ENCODE measurements around the gene COL1A1.

COL1A1 gene

DNA sequence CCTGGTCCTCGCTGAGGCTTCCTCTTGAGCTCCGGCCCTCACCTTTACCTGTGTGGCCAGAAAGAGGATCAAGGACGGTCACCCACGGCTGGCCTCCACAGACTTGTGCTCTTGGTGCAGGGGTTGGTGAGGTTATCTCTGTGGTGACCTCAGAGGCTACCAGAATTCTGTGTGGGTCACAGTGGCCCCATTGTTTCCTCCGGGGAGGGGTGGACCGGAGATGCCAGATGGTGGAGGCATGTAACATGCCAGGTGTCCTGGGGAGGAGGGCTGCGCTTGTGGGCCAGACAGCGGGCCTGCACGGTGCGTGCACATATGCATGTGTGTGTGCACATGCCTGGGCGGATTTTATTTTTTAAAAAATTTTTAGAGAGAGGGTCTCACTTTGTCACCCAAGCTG, 29.3 kb downstream of the COL1A1 start:
- no peak for DNase-seq (ENCODE audit: low read depth in 2 of 2)

DNA sequence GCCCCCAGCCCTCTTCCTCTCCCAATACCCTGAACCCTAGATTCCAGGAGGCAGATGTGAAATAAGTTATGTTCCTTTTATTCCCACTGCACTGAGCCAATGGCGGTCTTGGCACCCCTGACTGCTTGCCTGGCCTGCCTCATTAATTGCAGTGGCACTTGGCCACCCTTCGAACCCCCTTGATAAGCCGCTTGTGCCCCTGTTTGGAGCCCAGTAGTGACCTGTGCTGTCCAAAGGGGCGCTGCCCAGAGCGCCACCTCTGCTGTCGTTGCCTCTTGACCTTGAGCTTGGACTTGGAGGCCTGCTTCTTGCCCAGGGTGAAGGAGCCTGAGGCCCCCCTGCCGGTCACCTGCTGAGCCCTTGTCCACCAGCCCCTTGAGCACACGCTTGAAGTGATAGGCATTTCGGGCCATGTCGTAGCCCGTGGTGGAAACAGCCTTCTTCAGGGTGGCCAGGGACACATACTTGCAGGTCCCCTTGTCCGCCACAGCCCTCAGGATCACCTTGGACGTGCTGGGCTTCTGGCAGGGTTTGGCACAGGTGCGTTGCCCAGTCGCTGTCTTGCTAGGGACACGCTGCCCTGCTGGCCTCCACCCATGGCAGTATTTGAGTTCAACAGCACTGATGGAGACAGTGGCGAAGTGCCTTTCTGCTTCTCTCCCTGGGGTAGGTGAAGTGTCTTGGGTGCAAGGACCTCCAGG, 29.9 kb downstream of the COL1A1 start:
- no peak for DNase-seq (ENCODE audit: low read depth in 2 of 2)

DNA sequence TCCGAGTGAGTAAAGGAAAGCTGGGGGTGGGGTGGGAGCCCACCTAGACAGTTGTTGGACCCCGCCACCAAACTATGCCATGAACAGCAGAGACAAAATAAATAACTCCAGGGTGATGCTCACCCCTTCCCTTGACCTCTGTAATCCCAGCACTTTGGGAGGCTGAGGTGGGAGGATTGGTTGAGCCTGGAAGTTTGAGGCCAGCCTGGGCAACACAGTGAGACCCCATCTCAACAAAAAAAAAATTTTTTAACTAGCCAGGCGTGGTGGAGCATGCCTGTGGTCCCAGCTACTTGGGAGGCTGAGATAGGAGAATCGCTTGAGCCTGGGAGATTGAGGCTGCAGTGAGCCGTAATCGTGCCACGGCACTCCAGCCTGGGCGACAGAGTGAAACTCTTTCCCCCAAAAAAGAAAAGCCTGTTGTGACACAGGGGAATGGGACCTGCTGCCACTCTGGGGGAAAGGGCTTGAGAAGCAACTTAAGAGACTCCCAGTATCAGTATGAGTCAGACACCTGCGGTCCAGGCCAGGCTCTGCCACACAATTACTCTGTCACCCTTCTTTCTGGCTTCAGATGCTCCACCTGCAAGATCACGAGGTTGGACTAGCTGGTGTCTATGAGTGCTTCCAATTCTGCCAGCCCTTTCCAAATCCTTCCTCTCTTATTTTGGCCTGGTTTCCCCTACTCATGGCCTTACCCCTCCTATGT, 30.6 kb downstream of the COL1A1 start:
- no peak for DNase-seq (ENCODE audit: low read depth in 2 of 2)

DNA sequence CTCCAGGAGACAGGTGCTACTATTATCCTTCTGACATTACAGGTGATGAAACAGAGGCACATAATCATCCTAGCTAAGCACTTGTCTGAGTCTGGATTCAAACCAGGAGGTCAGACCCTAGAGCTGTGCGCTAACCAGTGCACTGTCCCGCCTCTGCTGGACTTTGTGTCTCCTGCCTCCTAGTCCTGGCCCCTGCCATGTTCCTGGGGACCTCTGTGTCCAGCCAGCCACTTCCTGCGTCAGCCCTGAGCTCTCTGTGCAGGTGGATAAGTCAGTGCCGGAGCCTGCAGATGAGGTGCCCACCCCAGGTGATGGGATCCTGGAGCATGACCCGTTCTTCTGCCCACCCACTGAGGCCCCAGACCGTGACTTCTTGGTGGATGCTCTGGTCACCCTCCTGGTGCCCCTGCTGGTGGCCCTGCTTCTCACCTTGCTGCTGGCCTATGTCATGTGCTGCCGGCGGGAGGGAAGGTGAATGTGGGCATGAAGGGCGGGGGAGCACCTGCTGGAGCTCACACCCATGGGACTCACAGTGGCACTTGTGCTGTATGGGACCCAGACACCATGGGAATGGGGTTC, 31.5 kb downstream of the COL1A1 start:
- DNase-seq (ENCODE audit: low read depth in 2 of 2), result no peak

DNA sequence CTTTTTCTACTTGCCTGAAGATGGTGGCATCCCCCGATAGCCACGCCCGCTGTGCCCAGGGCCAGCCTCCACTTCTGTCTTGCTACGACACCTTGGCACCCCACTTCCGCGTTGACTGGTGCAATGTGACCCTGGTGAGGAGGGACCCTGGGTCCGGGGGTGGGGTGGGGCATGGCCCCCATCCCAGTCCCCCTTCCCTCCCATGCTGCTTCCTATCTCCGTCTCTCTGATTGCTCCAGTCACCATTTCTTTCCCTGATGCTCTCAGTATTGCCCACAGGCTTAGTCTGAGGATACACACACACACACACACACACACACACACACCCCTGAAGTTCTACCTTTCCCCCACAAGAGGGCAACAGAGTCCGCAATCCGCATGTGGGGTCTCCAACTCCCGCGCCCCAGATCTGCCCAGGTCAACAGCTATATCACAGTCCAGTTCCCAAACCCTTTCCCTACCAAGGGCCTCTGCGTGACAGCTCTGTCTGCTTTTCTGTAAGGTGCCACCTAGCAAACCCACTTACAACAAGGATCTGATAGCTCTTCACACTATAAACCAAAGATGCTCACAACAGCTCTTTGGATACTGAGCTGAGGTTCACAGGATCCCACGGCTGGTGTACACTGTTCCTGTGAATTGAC, 32.2 kb downstream of the COL1A1 start:
- no peak for DNase-seq (ENCODE audit: low read depth in 2 of 2)

DNA sequence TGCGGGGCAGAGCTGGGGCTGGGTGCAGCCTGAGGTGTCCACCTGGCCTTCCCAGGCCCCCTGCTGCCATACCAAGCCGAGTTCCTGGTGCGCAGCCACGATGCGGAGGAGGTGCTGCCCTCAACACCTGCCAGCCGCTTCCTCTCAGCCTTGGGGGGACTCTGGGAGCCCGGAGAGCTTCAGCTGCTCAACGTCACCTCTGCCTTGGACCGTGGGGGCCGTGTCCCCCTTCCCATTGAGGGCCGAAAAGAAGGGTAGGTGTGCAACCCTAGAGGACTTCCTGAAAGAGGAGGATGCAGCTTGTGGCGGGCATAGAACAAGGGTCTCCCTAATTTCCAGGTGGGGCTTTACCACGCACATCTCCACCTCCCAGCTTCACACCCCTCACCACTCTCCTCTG, 33.1 kb downstream of the COL1A1 start:
- DNase-seq (ENCODE audit: low read depth in 2 of 2), result no peak

DNA sequence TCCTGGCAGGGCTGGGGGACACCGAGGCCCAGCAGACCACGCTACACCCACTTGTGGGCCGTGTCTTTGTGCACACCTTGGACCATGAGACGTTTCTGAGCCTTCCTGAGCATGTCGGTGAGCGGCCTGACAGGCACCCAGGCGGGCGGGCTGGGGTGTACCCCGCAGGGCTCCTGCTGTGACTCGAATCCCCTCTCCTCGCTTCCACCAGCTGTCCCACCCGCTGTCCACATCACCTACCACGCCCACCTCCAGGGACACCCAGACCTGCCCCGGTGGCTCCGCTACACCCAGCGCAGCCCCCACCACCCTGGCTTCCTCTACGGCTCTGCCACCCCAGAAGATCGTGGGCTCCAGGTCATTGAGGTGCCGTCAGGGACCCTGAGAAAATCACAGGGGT, 34.1 kb downstream of the COL1A1 start:
- DNase-seq (ENCODE audit: low read depth in 2 of 2), result no peak

DNA sequence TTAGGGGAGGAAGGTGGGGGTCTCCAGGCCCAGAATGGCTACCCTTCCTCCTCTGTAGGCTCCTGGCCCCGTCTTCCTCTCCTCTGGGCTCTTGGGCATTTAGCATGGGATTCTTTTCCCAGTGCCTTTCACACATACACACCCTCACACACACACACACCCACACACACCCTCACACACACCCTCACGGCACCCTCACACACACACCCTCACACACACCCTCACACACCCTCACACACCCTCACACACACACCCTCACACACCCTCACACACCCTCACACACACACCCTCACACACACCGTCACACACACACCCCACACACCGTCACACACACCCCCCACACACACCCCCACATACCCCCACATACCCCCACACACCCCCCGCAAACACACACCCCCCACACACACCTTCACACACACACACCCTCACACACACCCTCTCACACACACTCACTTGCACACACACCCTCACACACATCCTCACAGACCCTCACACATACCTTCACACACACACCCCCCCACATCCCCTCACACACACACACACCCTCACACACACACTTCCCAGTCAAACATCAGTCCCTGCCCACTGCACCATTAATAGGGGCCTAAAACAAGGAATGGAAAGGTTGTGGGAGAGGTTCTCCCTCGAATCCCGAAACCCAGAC, 34.8 kb downstream of the COL1A1 start:
- DNase-seq (ENCODE audit: low read depth in 2 of 2), result no peak

DNA sequence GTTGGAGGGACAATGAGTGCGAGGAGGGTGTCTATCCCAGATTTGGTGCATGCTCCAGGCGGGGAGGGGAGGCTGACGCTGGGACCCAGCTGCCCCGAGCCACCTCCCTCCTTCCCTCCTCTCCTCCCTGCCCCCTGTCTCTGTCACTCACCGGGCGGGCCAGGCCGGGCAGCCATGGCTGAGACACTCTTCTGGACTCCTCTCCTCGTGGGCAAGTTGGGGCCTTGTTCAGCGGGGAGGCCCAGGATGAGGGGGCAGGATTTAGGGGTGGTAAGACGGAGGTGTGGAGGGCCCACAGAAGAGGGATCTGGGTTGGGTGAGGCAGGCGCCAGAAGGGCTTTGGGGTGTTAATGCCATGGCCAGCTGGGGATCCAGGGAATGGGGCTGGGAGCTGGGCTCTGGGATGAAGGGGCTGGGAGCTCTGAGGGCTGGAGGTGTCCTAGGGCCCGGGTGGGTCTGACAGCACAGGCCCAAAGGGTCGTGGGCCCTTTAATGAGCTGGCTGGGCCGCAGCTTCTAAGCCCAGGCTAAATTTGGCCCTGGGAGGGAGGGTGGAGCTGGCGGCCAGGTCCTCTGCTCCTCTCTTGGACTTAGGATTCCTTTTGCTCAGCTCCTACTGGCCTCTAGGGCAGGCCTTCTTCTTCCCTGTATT, 35.4 kb downstream of the COL1A1 start, which contains the start of gene SGCA:
TSS of gene SGCA (plus strand) at position 139 of the 651 bp plus-strand sequence. CDS start at position 175, 36 bp downstream.
- DNase-seq (ENCODE audit: low read depth in 2 of 2), result no peak

DNA sequence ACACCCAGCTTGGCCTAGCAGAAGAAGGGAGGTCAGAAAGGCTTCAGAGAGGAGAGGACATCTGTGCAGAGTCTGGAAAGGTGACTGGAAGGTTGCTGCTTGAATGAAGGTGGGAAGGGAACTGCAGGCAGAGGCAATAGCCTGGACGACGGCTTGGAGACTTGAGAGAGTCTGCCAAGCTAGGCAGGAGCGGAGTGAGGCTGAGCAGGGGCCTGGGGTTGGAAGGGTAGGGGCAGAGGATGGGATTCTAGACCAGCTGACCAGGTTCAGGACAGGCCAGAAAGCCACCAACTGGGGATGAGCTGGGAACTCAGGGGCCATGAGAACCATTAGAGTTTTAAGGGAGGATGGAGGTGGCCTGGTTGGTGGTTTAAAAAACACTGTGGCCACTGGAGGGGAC, 36.0 kb downstream of the COL1A1 start:
- DNase-seq (ENCODE audit: low read depth in 2 of 2), result no peak

DNA sequence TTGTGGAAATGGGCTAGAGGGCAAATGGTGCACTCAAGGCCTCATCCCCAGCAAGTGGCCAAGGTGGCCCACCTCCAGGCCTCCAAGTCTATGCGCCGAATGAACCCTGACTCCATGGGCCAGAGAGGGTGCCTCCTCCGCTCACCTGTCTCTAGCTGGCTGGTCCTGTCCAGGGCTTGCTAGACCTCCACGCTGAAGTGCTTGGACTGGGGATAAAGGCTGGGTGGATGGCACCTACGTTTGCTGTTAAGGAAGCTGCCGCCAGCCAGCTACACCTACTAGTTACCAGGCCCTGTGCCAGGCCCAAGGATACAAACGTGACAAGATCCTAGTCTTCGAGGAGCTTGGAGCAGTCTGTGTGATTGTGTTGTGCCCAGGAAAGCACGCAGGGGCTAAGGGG, 36.4 kb downstream of the COL1A1 start:
- DNase-seq (ENCODE audit: low read depth in 2 of 2), result no peak

DNA sequence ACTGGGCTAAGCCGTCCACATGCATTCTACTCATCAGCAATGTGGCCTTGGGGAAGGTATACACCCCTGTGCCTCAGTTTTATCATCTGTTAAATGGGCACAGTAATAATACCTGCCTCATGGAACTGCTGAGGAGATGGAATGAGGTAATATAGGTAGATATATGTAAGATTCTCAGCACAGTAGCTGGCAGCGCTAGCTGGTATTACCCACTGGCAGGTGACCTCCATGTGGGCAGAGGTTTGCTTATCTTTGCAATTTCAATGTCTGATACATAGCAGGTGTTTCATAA, 36.8 kb downstream of the COL1A1 start:
- no peak for DNase-seq (ENCODE audit: low read depth in 2 of 2)

DNA sequence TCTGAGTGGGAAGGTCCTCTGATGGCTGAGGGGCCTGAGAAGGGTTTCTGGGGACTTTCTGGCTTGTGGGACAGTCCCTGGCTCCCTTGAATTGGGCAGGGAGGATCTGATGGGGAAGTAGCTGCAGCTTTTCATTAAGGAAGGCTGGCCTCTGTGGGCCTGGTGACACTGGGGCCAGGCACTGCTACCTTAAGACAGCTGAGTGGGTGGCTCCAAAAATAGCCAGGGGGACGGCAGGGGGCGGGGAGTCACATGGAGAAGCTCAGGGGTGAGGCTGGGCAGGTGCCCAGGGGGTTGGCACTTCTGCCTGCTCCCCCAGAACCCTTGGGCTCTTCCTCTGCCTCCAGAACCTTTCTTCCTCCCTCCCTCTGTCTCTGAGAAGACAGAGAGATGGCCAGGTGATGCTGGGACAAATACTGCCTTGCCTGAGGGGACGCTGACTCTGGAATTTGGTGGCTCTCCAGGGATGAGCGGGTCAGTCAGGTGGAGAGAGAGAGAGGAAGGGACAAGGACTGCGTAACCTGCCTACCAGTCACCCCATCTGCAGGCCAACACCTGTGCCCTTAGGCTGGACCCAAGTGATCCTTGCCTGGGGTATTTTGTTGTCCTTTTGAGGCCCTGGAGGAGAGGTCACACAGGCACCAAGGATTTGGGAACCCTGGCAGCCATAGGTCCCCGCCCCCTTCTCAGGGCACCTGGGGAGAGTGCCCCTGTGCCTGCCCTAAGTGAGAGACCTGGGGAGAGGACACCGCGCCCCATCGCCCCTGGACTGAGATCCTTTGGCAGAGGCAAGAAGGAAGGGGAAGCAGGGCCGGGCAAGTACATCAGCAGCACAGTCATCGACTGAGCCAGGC, 37.4 kb downstream of the COL1A1 start:
- DNase-seq (ENCODE audit: low read depth in 2 of 2), result no peak

DNA sequence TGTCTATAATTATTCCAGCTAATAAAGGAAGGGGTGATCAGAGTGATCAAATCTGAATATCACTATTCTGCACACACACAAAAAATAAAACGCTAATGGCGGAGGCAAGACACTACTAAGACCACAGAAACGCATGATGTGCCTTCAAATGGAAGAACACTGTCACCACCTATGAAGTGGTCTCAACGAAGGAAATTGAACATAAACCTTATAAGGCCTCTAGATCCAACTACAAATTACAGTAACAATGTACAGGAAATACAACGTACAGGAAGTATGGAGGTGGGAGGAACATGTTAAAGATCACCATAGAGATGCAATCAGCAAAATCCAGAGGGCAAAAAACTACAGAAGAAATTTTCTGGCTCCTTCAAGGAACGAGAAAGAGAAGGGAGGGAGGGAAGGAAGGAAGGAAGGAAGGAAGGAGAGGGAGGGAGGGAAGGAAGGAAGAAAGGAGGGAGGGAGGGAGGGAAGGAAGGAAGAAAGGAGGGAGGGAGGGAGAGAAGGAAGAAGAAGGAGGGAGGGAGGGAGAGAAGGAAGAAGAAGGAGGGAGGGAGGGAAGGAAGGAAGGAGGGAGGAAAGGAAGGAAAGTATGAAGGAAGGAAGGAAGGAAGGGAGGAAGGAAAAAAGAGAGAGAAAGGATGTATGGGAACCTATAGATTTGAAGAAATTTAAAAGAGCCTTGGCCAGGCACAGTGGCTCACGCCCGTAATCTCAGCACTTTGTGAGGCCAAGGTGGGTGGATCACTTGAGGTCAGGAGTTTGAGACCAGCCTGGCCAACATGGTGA, 38.8 kb downstream of the COL1A1 start:
- no peak for DNase-seq (ENCODE audit: low read depth in 2 of 2)

DNA sequence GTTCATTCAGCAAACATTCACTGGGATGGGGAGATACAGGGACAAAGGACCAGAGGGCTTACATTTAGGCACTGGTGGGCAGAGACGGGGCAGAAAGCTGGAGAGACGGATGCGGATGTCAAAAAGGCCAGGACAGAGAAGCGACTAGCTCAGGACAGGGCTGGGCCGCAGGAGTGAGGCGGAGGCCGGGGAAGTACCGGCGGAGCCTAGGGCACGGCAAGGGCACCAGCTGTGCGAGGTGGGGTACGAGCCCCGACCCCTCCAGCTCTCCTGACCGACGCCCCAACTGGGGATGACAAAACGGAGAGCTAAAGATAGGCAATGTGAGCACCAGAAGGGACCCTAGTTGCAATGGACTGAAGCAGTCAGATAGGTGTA, 39.5 kb downstream of the COL1A1 start:
- DNase-seq (ENCODE audit: low read depth in 2 of 2), result no peak

DNA sequence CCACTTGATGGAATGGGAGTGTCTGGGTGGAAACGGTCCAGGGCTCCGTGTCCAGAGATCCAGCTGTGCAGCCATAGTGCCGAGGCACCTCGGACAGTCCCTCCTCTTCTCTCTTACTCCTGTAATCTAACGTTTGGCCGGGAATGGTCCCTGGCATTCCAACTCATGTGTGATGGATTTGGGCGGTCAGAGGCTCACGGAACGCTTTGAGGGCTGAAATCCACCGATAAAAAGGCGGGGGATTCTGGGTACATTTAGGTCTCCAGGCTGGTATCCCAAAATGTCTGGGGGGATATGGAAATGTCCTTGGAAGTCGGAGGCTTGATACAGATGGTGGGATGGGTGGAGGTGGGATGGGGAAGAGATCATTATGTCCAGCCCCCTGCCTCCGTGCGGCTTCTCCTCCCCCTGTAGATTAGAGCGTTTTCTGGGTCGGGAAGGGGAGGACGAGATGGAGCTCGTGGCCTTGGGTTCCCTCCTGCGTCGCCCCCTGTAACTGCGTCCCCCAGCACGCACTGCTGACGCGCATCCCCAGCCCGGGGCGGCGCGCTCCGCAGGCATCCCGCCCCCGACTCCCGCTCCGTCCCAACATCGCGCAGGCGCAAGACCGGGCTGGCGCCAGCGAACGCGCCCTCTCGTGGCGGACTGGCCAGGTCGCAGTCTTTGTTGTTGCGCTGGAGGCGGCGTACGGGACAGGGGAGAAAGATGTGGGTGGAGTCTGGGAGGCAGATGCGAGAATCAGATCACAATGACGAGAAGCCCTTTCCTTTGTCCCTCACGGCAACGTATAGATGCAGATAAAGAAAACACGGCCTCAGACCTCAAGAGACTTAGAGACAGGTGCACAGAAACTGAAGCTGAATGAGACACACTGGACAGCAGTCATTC, 40.2 kb downstream of the COL1A1 start:
- DNase-seq (ENCODE audit: low read depth in 2 of 2), result peak; percentile 90 to 91

DNA sequence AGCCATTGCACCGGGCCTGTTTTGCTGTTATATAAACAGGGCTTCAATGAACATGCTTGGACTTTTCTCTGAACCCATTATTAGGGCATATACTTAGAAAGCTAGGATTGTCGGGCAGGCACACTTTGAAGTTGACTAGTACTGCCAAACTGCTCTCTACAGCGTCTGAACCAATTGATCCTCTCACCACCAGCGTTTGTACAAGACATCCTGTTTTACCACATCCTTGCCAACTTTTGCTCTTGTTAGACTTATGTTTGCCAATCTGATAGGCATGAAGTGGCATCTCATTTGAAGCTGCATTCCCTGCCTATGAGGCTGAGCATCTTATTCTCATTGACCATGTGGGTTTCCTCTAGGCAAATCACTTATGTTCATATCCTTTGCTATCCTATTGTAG, 43.5 kb downstream of the COL1A1 start:
- no peak for DNase-seq (ENCODE audit: low read depth in 2 of 2)

DNA sequence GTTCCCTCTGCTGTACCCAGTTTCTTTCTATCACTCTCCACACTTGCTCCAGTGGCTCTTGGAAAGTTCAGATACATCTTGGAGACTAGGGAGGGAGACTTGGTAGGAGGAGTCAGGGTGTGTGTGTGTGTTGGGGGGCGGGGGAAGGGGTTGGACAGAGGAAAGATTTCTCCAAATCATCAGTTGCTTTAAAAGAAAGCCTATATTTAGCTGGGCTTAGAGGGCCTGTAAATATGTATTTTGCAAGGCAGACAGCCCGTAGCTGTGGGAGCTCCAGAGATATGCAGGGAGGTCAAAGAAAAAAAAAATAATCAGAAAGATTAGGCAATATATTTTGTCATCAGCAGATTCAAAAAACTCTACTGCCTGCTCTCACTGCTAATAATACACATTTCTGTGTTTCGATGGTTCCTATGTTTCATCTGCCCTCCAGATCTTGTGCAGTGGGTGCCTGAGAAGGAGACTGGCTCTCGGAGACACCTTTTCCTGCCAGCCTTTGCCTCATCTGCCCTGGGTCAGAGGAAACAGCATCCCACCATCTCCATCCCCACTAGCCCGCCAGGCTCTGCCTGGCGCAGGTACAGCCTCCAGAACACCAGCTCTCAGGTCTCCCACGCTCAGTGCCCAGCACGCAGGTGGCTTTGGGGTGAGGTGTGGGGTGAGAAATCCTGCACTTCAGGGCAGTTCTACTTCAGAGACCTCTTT, 46.2 kb downstream of the COL1A1 start:
- DNase-seq (ENCODE audit: low read depth in 2 of 2), result no peak
